Measurements from ENCODE around the gene DNM3.
A peak's percentile ranks its signal among the peaks of the same experiment; 100 is the strongest.
"Not testable (repeated sequence)": the region's sequence is repeated elsewhere in the genome, so short reads cannot be mapped to it uniquely, and the experiment has no call there.

Gene DNM3

DNA sequence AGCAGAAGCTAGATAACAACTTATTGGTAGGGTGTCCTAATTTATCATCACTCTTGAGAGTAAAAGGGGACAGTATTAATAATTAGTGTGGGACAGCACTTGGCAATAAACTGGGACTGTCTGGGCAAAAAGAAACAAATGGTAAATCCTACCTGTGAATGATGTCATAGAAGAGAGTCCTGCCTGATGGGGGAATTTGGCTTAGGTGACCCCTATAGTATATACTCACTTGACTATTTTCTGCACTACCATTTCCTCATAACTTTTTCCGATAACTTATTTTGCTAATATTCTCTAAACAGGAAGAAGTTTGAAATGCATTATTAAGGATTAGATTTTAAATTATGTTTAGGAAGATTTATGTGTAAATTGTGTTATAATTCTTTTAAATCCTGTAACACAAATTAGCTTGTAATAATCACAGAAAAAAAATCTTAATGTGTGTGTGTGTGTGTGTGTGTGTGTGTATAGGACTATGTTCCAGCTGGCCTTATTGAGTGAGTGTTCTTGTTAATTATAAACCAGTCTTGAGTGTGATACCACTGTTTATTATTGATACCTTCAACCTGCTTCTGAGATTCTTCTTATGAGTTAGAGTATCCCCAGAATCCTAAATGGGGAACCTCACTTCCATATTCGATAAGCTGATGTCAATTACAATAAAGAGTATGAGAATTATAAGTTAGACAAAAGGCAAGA is 435.0 kb downstream of the DNM3 start:
- no peak for DNase-seq (ENCODE audit: low read depth, low spot score)

DNA sequence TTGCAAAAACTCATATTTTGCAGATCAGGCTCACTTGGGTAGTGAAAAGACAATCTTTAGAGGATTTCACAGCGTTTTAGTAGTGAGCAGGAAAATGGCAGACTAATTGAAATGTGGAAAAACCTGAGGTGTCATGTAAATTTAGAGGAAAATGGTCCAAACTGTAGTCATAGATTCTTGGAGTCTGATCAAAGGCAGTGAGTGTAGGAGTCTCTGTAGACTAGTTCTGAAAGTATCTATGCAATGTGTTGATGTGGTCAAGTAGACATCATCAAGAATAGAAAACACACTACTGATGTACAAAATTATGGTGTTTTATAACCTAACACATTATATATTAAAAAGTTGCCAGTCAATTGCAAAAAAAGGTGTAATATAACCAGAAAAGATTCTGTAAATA is 436.0 kb downstream of the DNM3 start:
- no peak for DNase-seq (ENCODE audit: low read depth, low spot score)

DNA sequence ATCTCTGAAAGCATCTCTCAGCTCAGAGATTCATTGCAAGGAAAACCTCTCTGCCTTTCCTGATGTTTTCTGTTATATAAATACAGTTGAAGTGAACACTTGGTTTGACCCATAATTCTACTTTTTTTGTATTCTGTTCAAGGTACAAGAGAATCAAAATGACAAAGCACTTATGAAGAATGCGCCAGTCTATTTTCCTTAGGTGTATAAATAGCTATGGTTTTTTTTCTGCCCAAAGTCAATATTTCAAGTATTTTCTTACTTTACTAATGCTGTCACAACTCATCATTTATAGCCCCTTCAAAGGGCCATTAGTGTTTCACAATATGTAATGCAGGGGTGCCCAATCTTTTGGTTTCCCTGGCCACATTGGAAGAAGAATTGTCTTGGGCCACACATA is 436.7 kb downstream of the DNM3 start:
- DNase-seq (ENCODE audit: low read depth, low spot score), result no peak

DNA sequence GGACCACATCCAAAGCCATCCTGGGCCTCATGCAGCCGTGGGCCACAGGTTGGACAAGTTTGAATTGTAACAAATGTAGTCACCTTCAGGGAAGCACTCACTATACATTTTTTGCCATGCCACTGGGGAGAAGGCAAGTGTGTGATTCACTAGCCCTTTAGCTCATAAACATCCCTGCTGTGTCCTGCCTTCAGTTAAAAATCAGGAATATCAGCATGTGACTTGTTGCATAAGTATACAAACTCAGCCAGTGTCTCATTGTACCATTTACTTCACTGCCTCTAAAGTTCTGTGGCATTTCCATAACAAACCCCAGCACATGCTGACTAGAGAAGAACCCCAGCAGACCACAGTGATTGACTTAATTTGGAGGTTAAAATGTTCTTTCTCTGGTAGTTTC is 437.2 kb downstream of the DNM3 start:
- peak; percentile 75 for DNase-seq (ENCODE audit: low read depth, low spot score)

DNA sequence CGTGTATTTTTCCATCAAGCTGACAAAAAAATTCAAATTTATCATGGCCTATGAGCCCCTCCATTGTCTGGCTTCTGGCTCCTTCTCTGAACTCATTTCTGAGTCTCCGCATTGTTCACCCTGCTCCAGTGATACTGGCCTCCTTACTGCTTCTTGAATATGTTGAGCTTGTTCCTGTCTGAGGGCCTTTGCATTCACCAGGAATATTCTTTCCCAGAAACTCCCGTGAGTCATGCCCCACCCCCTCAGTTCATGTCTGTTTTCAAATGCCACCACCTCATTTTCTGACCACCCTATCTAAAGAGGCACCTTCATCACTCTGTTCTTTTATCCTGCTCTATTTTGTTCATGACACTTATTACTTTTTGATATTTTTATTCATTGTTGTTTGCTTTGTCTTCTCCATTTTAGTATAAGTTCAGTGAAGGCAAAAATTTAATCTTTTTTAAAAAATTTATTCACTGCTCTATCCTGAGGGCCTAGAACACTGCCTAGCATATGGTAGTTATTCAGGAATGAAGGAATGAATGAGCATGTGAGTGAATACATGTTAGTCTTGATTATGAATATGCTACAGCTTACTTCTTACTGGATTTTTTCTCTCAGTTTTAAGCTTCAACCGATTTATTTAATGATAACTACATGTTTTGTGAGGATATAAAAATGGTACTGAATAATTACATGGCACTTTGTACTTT is 438.8 kb downstream of the DNM3 start:
- no peak for DNase-seq (ENCODE audit: low read depth, low spot score)

DNA sequence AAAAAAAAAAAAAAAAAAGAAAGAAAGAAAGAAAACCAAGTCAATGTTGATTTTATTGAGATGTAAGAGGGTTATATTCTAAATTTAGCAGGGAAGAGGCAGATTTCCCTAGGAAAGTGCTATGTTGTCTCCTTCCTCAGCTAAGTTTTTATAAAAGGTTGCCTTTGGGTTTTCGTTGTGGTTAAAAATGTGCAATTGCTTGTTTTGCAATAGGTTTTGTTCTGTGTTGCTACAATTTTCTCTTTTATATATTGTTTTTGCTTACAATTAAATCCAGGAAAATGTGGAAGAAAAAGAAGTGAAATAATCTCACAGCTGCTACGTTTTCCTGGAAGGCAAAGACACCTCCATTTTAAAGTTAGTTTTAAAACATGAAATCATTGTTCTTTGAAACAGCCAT is 442.5 kb downstream of the DNM3 start:
- no peak for DNase-seq (ENCODE audit: low read depth, low spot score)

DNA sequence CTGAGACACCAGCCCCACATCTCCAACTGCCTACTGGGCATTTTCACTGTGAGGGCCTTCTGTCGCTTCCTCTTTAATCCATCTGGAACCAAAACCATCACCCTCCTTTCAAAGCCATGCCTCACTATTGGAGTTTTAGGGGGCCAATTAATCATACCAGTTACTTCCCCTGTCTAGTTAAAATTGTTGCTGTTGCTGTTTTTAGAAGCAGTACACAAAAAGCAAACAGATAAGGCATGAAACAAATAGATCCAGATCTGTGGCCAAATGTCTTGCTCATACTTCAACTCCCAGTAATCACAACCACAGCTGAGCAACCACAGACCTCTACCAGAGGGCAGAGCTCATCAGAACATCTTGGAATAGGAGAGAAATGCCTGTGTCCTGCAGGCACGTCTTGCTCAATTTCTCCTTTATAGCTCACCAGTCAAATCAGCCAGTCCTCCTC is 445.4 kb downstream of the DNM3 start:
- peak; percentile 62 for DNase-seq (ENCODE audit: low read depth, low spot score)

DNA sequence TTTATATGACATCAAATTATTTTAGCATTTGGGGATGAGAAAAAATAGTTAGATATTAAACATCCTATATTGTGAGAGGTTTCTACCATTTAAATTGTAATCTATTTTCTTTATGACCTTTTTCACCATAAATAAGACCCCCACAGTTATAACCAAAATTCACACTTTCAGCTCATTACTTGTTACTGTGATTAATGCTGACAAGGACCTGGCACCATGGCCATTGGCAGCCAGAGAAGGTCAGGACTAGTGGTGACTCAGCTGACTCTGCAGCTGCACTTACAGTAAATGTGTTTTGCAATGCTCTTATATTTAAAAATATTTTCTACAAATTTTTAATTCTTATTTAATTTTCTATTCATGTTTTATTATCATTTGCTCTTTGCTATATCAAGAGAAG is 445.9 kb downstream of the DNM3 start:
- DNase-seq (ENCODE audit: low read depth, low spot score), result no peak

DNA sequence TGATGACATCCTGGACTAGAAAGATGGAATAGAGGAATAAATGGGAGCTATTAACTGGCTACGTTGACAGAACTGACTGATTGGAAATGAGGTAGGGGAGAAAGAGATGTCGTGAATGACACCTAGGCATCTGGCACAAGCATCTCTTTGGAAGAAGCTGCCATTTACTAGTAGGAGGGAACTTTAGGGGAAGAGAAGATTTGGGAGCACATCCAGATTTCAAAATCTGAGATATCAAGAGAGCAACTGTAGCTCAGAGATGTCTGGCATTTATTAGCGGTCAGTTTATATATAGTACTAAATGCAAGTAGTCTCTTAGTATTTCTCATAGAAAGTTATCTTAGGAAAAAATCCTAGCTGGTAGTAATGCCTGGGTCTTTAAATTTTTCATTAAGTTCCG is 447.3 kb downstream of the DNM3 start:
- no peak for DNase-seq (ENCODE audit: low read depth, low spot score)

DNA sequence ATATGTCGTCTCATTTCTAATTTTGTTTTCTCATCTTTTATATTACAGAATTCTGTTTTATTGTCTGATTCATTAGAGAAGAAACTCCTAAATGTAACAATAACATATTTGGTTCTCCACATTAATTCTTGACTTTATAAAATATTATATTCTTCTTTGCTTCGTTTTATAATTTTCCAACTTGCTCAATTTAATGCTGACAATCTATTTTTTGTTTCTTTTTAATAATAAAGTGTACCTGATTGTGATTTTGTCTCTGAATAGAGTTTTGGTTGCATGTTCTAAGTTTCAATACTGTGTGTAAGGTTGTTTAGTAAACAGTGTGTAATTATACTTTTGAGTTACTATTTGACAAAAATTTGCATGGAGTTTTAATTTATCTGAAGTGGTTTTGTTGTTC is 448.1 kb downstream of the DNM3 start:
- no peak for DNase-seq (ENCODE audit: low read depth, low spot score)

DNA sequence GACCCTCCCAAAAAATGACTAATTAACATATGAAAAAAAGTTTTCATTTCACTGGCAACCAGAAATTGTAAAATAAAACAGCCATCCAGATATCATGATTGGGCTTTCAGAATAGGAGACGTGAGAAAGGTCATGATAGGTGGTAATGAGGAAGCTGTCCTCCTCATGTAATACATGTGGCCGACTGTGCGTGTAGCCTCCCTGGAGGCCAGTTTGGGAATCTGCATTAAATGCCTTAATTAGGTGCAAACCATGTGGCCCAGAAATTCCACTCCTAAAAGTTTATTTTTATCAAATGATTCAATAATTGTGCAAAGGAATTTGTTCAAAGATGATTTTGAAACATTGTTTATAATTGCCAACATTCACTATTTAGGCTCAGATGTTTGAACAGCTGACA is 451.5 kb downstream of the DNM3 start:
- DNase-seq (ENCODE audit: low read depth, low spot score), result no peak

DNA sequence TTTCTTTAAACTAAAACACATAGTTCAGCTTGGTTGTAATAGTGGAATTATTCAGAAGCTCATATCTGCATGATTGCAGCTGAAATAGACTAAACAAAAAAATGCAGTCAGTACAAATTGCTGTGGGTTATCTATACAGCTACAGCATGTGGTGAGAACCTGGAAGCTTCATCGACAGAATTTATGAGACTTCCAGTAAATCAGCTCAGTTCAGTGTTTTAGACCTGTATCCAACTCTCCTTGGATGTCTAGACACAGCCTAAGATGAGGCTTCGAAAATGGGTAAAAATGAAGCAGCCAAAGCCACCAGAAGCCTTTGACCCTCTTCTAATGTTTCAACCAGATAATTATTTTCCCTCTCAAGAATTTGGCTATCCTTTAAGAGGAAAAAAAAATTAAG is 452.1 kb downstream of the DNM3 start:
- DNase-seq (ENCODE audit: low read depth, low spot score), result no peak

DNA sequence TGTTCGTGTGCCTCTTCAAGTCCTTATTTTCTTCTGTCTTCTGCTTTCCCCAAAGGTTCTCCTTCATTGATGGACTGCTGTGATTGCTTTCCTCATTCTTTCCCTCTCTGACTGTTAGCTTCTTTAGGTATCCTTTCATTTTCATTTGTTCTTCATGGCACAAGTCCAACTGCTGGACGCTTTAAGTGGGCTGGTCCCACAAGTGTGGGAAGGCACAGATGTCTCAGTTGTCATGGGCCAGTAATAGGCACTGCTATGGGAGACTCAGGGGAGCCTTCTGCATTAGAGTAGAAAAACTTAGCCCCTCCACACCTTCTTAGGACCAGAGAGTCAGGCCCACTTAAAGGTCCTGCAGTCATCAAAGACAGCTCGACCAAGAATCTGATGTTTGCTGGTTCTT is 456.8 kb downstream of the DNM3 start:
- DNase-seq (ENCODE audit: low read depth, low spot score), result no peak

DNA sequence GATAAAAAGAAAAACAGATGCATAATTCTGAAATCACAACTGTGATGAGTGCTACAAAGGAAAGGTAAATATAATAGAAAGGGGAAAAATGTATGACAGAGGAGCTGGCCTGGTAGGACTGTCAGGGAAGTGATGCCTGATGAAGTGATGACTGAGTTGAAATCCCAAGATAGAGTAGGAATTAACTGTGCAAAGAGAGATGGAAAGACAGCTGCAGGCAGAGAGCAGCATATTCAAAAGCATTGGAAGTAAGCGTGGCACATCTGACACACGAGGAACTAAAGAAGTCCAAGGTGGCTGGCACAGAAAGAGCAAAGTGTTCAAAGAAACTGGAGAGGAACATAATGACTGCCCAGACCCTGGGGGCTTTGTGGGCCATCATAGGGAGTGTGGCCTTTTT is 457.6 kb downstream of the DNM3 start:
- DNase-seq (ENCODE audit: low read depth, low spot score), result no peak

DNA sequence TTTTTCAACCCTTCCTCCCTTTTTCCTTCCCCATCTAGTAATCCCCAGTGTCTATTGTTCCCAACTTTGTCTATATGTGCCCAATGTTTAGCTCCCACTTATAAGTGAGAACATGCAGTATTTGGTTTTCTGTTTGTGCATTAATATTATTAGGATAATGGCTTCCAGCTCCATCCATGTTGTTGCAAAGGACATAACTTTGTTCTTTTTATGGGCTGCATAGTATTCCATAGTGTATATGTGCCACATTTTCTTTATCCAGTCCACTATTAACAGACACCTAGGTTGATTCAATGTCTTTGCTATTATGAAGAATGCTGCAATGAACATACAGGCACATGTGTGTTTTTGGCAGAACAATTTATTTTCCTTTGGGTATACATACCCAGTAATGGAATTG is 458.2 kb downstream of the DNM3 start:
- no peak for DNase-seq (ENCODE audit: low read depth, low spot score)

DNA sequence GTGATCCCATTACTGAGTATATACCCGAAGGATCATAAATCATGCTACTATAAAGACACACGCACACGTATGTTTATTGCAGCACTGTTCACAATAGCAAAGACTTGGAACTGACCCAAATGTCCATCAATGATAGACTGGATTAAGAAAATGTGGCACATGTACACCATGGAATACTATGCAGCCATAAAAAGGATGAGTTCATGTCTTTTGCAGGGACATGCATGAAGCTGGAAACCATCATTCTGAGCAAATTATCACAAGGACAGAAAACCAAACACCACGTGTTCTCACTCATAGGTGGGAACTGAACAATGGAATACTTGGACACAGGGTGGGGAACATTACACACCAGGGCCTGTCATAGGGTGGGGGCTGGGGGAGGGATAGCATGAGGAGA is 466.2 kb downstream of the DNM3 start:
- not testable (repeated sequence) for DNase-seq (ENCODE audit: low read depth, low spot score)

DNA sequence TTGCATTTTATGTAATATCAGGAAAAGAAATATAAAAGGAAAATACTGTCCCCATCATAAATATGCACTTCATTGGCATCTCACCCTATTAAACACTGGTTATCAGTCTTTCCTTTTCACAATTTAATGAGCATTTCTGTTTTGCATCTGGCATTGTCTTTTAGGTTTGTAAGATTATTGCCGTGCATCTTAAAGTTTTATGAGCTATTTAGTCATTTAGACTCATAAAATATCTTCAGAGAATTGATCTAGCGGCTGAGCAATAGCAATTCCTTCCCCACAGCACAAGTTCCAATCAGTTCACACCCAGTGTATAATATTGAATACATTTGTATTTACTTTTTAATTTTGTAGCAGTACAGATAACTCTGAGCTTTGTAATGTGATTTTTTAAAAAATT is 466.8 kb downstream of the DNM3 start:
- no peak for DNase-seq (ENCODE audit: low read depth, low spot score)

DNA sequence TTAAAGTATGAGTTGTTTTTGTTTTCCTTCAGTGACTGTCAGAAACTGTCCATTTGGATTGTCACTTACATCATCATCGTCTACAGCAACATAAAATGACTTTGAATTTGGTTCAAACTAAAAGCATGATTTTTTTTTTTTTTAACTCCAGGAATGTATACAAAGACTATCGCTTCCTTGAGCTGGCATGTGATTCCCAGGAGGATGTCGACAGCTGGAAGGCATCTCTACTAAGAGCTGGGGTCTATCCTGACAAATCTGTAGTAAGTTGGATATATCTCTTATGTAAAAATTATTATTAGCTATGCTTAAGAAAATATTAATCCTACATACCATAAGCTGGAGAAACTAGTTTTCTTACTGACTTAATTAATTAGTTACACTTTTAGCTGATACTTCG is 467.3 kb downstream of the DNM3 start:
- DNase-seq (ENCODE audit: low read depth, low spot score), result no peak

DNA sequence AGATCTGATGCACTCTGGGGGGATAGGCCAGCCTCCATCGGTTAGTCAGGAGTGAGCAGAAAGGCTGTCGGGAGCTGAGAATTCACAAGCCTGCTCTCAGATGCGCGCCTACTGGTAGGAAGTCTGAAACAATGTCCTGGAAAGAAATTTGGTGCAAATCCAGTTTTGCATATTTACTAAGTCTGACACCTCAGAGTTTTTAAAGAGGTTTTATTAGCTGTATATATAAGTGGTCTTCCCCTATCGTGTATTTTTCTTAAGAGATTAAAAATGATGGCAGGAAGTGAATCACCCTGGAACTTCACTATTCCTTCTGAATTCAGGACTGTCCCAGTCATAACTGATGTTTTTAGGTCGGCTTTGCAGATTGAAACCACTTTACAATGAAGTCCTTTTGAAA is 479.4 kb downstream of the DNM3 start:
- DNase-seq (ENCODE audit: low read depth, low spot score), result no peak

DNA sequence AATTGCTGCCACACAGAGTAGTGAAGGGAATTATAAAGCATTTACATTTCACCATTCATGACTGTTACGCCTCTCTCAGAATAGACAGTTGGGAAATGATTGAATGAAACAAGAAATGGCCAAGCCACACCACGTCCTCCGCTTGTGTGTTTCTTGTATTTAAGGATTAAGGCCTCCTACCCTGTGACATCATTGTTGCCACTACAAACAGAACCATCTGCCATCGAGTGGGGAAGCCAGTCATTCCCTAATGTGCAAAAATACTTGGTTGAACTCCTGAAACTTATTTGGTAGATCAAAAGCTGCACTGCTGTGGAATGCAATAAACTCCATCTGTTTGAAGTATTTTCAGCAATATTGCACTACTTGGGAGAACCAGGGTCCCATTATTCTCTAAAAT is 480.2 kb downstream of the DNM3 start:
- DNase-seq (ENCODE audit: low read depth, low spot score), result no peak

DNA sequence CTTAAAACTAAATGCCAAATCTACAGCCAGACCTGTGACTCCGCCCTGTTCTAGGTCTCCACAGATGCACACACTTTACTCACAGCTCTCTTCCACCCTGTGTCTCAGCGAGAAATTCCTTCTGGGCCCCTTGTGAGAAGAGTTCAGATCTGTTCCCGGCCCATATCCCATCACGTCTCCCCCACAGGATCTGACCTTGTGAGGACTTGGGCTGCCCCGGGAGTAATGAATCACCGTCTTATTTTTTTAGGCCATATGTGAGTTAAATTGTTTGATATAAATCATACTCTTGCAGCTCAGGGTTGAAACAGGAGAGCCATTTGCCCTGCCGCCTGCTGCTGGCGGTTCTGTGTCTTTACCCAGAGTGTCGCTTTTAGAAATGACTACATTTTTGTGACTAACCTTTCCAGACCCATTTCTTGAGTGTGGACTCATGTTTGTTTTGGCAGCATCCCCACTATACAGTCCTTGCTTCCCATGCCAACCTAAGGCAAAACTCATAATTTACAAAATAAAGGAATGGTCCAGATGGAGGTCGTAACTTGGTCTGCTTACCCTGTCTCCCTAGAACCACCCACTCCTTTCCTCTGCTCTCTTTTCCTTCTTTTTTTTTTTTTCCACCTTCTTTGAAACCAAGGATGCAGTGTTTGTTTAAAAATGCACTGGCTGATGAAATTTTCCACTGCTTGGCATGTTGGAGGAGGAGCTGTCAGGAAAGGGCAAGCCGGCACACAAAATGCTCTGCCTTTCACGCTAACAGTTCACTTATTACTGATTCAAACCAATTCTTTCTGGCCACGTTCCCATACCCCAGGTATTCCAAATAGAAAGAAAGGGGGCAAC is 481.1 kb downstream of the DNM3 start:
- peak; percentile 78 for DNase-seq (ENCODE audit: low read depth, low spot score)

DNA sequence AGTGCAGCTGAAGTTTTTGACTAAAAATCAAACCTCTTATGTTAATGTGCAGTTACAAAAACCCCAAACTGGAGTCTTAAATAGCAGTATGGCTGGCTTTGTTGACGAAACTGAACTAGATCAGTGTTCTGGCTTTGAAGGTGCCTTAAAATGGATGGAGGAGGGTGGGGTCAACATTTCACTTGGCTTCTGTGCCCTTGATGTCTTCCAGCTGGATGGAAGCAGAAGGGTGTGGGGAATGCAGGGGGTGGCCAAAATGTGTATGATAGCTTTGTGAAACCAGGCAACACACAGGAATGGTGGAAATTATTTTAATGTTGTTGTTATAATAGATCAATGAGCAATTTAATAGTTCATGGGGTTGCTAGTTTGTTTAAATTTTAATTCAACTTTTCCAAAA is 482.4 kb downstream of the DNM3 start:
- DNase-seq (ENCODE audit: low read depth, low spot score), result no peak

DNA sequence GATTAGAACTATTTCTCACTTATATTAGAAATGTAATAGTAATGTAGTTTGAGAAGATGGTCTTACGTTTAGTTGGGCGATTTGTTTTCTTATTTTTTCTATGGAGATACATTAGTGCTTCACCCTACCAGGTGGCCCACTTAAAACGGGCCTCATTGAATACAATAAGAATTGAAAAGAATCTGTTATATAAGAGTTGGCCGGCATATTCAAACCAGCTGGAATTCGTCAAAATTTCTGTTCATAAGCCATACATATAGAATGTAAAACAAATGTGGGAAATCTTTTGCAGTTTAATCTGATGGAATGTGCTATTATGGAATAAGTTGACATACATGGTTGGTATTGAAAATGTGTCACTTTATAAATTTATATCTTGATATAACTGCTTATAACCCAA is 482.8 kb downstream of the DNM3 start:
- DNase-seq (ENCODE audit: low read depth, low spot score), result no peak

Data from brain pericyte (primary cell).